Astrocyte of the cerebellum (primary cell): ENCODE results near the gene FNTB.

ENCODE experiments used
- DNase-seq: peaks from one replicate; pipeline ENCODE4 v3.0.0-alpha.2; 2011; ENCODE audit warnings: low read depth
- H3K4me3 ChIP-seq: 2 replicates; pipeline ENCODE4 v1.5.1; 2011; ENCODE audit warnings: mild to moderate bottlenecking, low read depth, low read length, moderate library complexity
- in situ Hi-C: cut with HindIII; loops from 2 replicates; pipeline ENCODE4 v1.10.0; 2017; ENCODE audit warnings: low sequenced_read_pairs
- TF ChIP-seq, protein P1 (sequence below): IDR thresholded peaks from 2 replicates; pipeline ENCODE4 v1.5.1; 2012; ENCODE audit warnings: low read length, low read depth, moderate library complexity, mild to moderate bottlenecking; ENCODE audit errors: missing control alignments

Gene FNTB

GRCh38 chr14:64986648-64987437, at the start of gene FNTB:
TSS of gene FNTB (plus strand) at chr14:64986895. CDS start at chr14:64986954, 59 bp downstream.
- DNase-seq: peak; percentile 95
- TF ChIP-seq, protein P1, sequence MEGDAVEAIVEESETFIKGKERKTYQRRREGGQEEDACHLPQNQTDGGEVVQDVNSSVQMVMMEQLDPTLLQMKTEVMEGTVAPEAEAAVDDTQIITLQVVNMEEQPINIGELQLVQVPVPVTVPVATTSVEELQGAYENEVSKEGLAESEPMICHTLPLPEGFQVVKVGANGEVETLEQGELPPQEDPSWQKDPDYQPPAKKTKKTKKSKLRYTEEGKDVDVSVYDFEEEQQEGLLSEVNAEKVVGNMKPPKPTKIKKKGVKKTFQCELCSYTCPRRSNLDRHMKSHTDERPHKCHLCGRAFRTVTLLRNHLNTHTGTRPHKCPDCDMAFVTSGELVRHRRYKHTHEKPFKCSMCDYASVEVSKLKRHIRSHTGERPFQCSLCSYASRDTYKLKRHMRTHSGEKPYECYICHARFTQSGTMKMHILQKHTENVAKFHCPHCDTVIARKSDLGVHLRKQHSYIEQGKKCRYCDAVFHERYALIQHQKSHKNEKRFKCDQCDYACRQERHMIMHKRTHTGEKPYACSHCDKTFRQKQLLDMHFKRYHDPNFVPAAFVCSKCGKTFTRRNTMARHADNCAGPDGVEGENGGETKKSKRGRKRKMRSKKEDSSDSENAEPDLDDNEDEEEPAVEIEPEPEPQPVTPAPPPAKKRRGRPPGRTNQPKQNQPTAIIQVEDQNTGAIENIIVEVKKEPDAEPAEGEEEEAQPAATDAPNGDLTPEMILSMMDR: peak; percentile 83
- peak within 1 kb of the TSS; percentile 98 for H3K4me3 ChIP-seq
- in situ Hi-C loops: loop anchor here (5.0 kb wide), 2 partner anchors 45 to 65 kb away; no protein-coding TSS in a partner anchor

GRCh38 chr14:64937171-64937820, 49.4 kb upstream of the FNTB start:
- no peak overlapping the region for H3K4me3 ChIP-seq
- TF ChIP-seq, protein P1: no peak
- in situ Hi-C loops: no loop called here
- DNase-seq: no peak

GRCh38 chr14:64937821-64938193, 48.9 kb upstream of the FNTB start:
- no peak overlapping the region for H3K4me3 ChIP-seq
- in situ Hi-C loops: no loop called here
- TF ChIP-seq, protein P1: peak; percentile 44
- DNase-seq: no peak

GRCh38 chr14:64938972-64939816, 47.5 kb upstream of the FNTB start:
- DNase-seq: no peak
- in situ Hi-C loops: no loop called here
- no peak overlapping the region for H3K4me3 ChIP-seq
- TF ChIP-seq, protein P1: no peak

DNA sequence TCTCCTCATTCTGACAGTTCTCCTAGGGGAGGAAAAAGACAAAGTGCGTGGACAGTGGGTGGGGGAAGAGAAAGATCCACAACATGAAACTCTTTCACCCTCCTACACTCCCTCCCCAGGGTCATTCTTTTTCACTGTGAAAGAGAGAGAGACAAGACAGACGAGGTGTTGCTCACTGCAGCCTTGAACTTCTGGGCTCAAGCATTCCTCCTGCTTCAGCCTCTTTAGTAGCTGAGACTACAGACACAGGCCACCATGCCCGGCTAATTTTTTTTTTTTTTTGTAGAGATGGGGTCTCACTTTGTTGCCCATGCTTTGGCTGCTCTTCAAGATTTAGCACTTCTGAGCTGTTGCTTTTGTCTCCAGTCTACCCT, 46.9 kb upstream of the FNTB start:
- no peak for DNase-seq
- in situ Hi-C loops: no loop called here
- TF ChIP-seq, protein P1: no peak
- H3K4me3 ChIP-seq: no peak overlapping the region

DNA sequence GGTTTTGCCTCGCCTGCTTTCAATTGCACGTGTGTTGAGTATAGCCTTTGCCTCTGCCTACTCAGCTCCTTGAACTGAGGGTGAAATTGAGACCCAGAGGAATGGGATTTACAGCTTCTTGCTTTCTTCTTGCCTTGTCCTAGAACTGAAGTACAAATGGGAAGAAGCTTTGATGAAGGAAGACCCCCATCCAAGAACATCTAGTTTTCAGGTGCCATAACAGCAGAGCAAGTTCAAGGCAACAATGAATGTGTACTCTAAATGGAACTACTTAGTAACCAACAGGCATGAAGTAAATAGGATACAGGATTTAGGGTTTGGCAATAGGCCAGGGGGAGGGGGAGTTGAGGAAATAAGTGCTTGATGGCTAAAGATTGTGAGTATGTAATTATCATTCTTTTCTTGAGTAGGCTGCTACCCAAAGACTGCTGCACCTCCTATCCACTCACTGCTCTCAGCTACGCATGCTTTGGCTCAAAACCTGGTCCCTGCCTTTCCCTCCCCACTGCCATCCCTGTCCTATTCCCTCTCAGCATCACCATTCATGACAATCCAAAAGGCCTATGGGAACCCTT, 46.3 kb upstream of the FNTB start:
- H3K4me3 ChIP-seq: no peak overlapping the region
- no peak for DNase-seq
- TF ChIP-seq, protein P1: no peak
- in situ Hi-C loops: no loop called here
